B cell (primary cell): Measurements from ENCODE around the gene MAFF. TPM values are rescaled to one million over a fixed set of nuclear protein-coding genes. Genes with fewer than 3 reads are reported as not detected.

Source experiments
- ATAC-seq: fragments of 200-7000 bp; cut with Tn5 transposase; one replicate; pipeline ENCODE4 v1.10.0; 2021; ENCODE audit warnings: low read depth, mild to moderate bottlenecking, moderate number of reproducible peaks, moderate library complexity
- CTCF ChIA-PET: fragments of 350-600 bp; sonication (Branson Sonifier 250); formaldehyde crosslinking; loops from one replicate; lab custom pipeline; 2021; ENCODE audit warnings: antibody characterized with exemption, inconsistent platforms; lab: Charles Lee
- POLR2A ChIA-PET: fragments of 350-600 bp; sonication (Branson Sonifier 250); formaldehyde crosslinking; loops from one replicate; lab custom pipeline; 2021; ENCODE audit warnings: antibody characterized with exemption; lab: Charles Lee
- DNase-seq: peaks from one replicate; pipeline ENCODE4 v3.0.0; 2013
- H2AFZ ChIP-seq: 2 replicates; pipeline ENCODE4 v1.6.1; 2012; ENCODE audit warnings: mild to moderate bottlenecking, low read depth, low read length; ENCODE audit not compliant: insufficient read depth, poor library complexity, severe bottlenecking
- H3K27ac ChIP-seq, 2 donors: 1 replicate in 1 of 2; 2 replicates in 1 of 2; pipeline ENCODE4 v1.5.1; 2012 to 2013; ENCODE audit warnings: low read length in 2 of 2, mild to moderate bottlenecking in 2 of 2, moderate library complexity in 1 of 2
- H3K27me3 ChIP-seq, 4 experiments: fragments of 200-600 bp in 1 of 4; sonication (generic) in 1 of 4; replicated peaks in 1 of 4; 1 replicate in 2 of 4; 2 replicates in 2 of 4; pipeline versions ENCODE4 v1.6.1 to v1.7.0; 2013 to 2016; ENCODE audit warnings: low read length in 3 of 4, mild to moderate bottlenecking in 2 of 4, mixed read lengths in 1 of 4, moderate library complexity in 1 of 4; ENCODE audit not compliant: insufficient read depth in 4 of 4, control insufficient read depth in 3 of 4; ENCODE audit errors: control extremely low read depth in 1 of 4
- H3K36me3 ChIP-seq, 2 experiments: replicated peaks in 1 of 2; 1 replicate in 1 of 2; 2 replicates in 1 of 2; pipeline versions ENCODE4 v1.6.1 to v1.7.1; 2013; ENCODE audit warnings: low read length in 1 of 2; ENCODE audit not compliant: insufficient read depth in 2 of 2, control insufficient read depth in 1 of 2; ENCODE audit errors: control extremely low read depth in 1 of 2, extremely low read depth in 1 of 2
- H3K4me1 ChIP-seq, 2 donors: fragments of 200-600 bp in 1 of 2; sonication (generic) in 1 of 2; 1 replicate in 1 of 2; 2 replicates in 1 of 2; pipeline versions ENCODE4 v1.5.1 to v1.6.1; 2013 to 2017; ENCODE audit warnings: low read length in 2 of 2; ENCODE audit not compliant: control insufficient read depth in 2 of 2, insufficient read depth in 2 of 2
- H3K4me2 ChIP-seq: replicated peaks from 2 replicates; pipeline ENCODE3; 2012; ENCODE audit warnings: mild to moderate bottlenecking, low read depth, low read length; ENCODE audit not compliant: poor library complexity, severe bottlenecking
- H3K4me3 ChIP-seq, 5 experiments: fragments of 200-600 bp in 1 of 5; sonication (generic) in 1 of 5; 1 replicate in 3 of 5; 2 replicates in 2 of 5; pipeline versions ENCODE4 v1.5.1 to v1.7.0; 2011 to 2016; ENCODE audit warnings: low read length in 4 of 5, mild to moderate bottlenecking in 4 of 5, low read depth in 2 of 5, control low read depth in 1 of 5, moderate library complexity in 1 of 5; ENCODE audit not compliant: insufficient read depth in 1 of 5; ENCODE audit errors: control extremely low read depth in 1 of 5, extremely low read depth in 1 of 5
- H3K79me2 ChIP-seq: fragments of 200-600 bp; sonication (generic); one replicate; pipeline ENCODE4 v1.6.0; 2016; ENCODE audit warnings: low read length; ENCODE audit not compliant: control insufficient read depth, insufficient read depth
- H3K9ac ChIP-seq: fragments of 200-600 bp; sonication (generic); 2 replicates; pipeline ENCODE4 v1.6.1; 2017; ENCODE audit warnings: mild to moderate bottlenecking, low read length, moderate library complexity
- H3K9me3 ChIP-seq, 3 donors: one replicate each; pipeline versions ENCODE4 v1.6.1 to v1.7.1; 2013; ENCODE audit warnings: low read length in 2 of 3; ENCODE audit not compliant: control insufficient read depth in 2 of 3, insufficient read depth in 1 of 3; ENCODE audit errors: control extremely low read depth in 1 of 3
- H4K20me1 ChIP-seq: 2 replicates; pipeline ENCODE4 v1.6.0; 2012; ENCODE audit warnings: mild to moderate bottlenecking, low read length; ENCODE audit not compliant: insufficient read depth, control insufficient read depth, poor library complexity, severe bottlenecking
- H3K27ac Mint-ChIP-seq: one replicate; pipeline ENCODE4 v1.8.0; 2021; ENCODE audit warnings: mixed read lengths
- H3K27me3 Mint-ChIP-seq: one replicate; pipeline ENCODE4 v1.8.0; 2021; ENCODE audit warnings: mixed read lengths
- H3K4me1 Mint-ChIP-seq: one replicate; pipeline ENCODE4 v1.8.0; 2021; ENCODE audit warnings: mixed read lengths
- H3K4me3 Mint-ChIP-seq: one replicate; pipeline ENCODE4 v1.8.0; 2021; ENCODE audit warnings: mixed read lengths
- H3K9me3 Mint-ChIP-seq: one replicate; pipeline ENCODE4 v1.8.0; 2022; ENCODE audit warnings: mixed read lengths; ENCODE audit not compliant: insufficient read depth
- EZH2 ChIP-seq: IDR thresholded peaks from 2 replicates; pipeline ENCODE4 v1.6.1; 2012; ENCODE audit warnings: borderline replicate concordance, low read depth, mild to moderate bottlenecking, moderate library complexity, low read length; ENCODE audit not compliant: insufficient read depth, poor library complexity, severe bottlenecking
- WGBS: methylation state at CpG from one replicate; pipeline ENCODE4 v1.1.5; 2013; ENCODE audit warnings: missing lambda C conversion rate; ENCODE audit not compliant: insufficient coverage; 5-methylcytosine and 5-hydroxymethylcytosine counted together
- intact Hi-C: fragments of 100-400 bp; cut with micrococcal nuclease; formaldehyde crosslinking; loops from one replicate; pipeline ENCODE4 v1.10.0; 2022
- polyA plus RNA-seq: library from polyadenylated mRNA; depleted of rRNA; stranded (reverse); fragments of >200 nt; gene quantifications from 2 replicates; pipeline ENCODE4 v1.2.3, GENCODE V29; 2012
- total RNA-seq, 2 donors: library from RNA; stranded (reverse); fragments of 120-200 nt in 1 of 2; gene quantifications; 1 replicate in 1 of 2; 2 replicates in 1 of 2; pipeline versions ENCODE4 v1.2.3 to v1.2.4, GENCODE V29; 2013 to 2022
- TF ChIP-seq, protein P1 (sequence below): fragments of 200-600 bp; IDR thresholded peaks from one replicate; pipeline ENCODE4 v1.8.0; 2022; ENCODE audit warnings: antibody characterized with exemption, mild to moderate bottlenecking

The MAFF gene
- total and polyA plus RNA-seq, 2 donors (not counting 1 experiment from before 2014, with no cell fraction given), result 5.3 to 18.0 TPM

DNA sequence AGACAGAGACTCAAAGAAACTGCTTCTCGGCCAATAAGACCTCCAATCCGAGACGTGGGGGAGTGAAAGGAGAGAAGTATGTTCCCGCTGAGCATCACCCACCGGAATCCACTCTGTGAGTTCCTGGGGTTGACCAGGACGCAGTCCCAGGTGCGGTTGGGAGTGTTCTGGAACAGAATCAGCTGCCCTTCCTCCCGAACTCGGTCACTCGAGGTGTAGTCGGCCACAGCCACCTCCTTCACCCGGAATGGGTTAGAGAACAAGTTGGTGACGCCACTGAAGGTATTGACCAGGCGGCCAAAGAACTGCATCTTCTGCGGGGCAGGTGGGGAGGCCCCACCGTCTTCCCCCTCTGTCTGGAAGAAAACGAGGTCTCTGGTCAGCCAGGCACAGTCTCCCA lies 32.7 kb upstream of the MAFF start:
- H3K27ac Mint-ChIP-seq, result no peak overlapping the region
- H3K9me3 Mint-ChIP-seq, result no peaks in the 10 kb centered on the region
- no peak overlapping the region for H3K4me2 ChIP-seq
- H3K4me1 Mint-ChIP-seq, result peaks cover 2% of the 10 kb centered on the region
- ATAC-seq, result no peak
- peaks cover 5% of the 10 kb centered on the region for H4K20me1 ChIP-seq
- CTCF ChIA-PET, result no interaction called here
- H3K4me3 Mint-ChIP-seq, result no peak overlapping the region
- H3K9ac ChIP-seq, result no peak overlapping the region
- TF ChIP-seq, protein P1, sequence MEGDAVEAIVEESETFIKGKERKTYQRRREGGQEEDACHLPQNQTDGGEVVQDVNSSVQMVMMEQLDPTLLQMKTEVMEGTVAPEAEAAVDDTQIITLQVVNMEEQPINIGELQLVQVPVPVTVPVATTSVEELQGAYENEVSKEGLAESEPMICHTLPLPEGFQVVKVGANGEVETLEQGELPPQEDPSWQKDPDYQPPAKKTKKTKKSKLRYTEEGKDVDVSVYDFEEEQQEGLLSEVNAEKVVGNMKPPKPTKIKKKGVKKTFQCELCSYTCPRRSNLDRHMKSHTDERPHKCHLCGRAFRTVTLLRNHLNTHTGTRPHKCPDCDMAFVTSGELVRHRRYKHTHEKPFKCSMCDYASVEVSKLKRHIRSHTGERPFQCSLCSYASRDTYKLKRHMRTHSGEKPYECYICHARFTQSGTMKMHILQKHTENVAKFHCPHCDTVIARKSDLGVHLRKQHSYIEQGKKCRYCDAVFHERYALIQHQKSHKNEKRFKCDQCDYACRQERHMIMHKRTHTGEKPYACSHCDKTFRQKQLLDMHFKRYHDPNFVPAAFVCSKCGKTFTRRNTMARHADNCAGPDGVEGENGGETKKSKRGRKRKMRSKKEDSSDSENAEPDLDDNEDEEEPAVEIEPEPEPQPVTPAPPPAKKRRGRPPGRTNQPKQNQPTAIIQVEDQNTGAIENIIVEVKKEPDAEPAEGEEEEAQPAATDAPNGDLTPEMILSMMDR, result no peak
- TF ChIP-seq EZH2, result no peak
- DNase-seq, result no peak
- no peak overlapping the region for H3K4me3 ChIP-seq
- no peak overlapping the region for H3K27ac ChIP-seq
- H3K27me3 ChIP-seq, result no peaks in the 10 kb centered on the region
- H3K79me2 ChIP-seq, result peaks cover 29% of the 10 kb centered on the region
- POLR2A ChIA-PET, result no interaction called here
- peaks cover 0 to 21% of the 10 kb centered on the region in 2 experiments for H3K36me3 ChIP-seq
- no peaks in the 10 kb centered on the region for H3K4me1 ChIP-seq
- no peaks in the 10 kb centered on the region for H3K9me3 ChIP-seq
- no peaks in the 10 kb centered on the region for H3K27me3 Mint-ChIP-seq
- intact Hi-C loops, result no loop called here
- 98% methylated on average over 17 of the region's 17 CpGs for WGBS
- H2AFZ ChIP-seq, result no peak overlapping the region

DNA sequence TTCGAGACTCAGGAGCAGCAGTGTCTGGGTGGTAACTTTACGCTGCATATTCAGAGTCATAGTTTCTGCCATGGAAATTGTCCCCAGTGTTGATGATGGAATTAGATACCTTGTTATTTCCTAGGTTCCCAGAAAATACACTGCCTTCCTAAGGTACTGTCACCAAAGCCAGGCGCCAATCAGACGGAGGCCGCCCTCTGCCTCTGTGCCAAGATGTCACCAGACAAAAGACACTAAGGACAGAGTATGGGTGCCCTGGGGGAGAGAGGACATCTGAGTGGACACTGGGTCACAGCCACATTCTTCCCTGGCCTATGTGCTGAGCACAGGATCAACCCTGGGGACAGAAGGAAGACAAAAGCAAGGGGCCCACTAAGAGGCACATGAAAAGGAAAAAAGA lies 31.3 kb upstream of the MAFF start:
- ChIA-PET POLR2A (no interaction called here), CTCF (no interaction called here)
- H4K20me1 ChIP-seq, result peaks cover 5% of the 10 kb centered on the region
- no peaks in the 10 kb centered on the region for H3K9me3 ChIP-seq
- no peaks in the 10 kb centered on the region for H3K27me3 Mint-ChIP-seq
- H3K9me3 Mint-ChIP-seq, result no peaks in the 10 kb centered on the region
- DNase-seq (no peak), ATAC-seq (no peak)
- no peak overlapping the region for H3K4me2 ChIP-seq
- peaks cover 0 to 1% of the 10 kb centered on the region in 2 donors for H3K4me1 ChIP-seq
- TF ChIP-seq EZH2, result no peak
- TF ChIP-seq, protein P1, result no peak
- peaks cover 0 to 21% of the 10 kb centered on the region in 2 experiments for H3K36me3 ChIP-seq
- no peak overlapping the region for H3K4me3 ChIP-seq
- no peak overlapping the region for H2AFZ ChIP-seq
- no peak overlapping the region for H3K4me3 Mint-ChIP-seq
- 100% methylated on average over 1 of the region's 5 CpGs for WGBS
- no peak overlapping the region for H3K27ac ChIP-seq
- H3K79me2 ChIP-seq, result peaks cover 42% of the 10 kb centered on the region
- peaks cover 2% of the 10 kb centered on the region for H3K4me1 Mint-ChIP-seq
- no peak overlapping the region for H3K9ac ChIP-seq
- peak overlapping the region; percentile 15 for H3K27ac Mint-ChIP-seq
- intact Hi-C loops, result no loop called here
- H3K27me3 ChIP-seq, result no peaks in the 10 kb centered on the region
